Liver (tissue), 9 donors: Measurements from ENCODE around the gene BCAT1. TPM values are rescaled to one million over a fixed set of nuclear protein-coding genes. Genes with fewer than 3 reads are reported as not detected.

ENCODE experiments used
- DNase-seq: peaks from one replicate; pipeline ENCODE4 v3.0.0-alpha.2; 2017; ENCODE audit warnings: low spot score
- H3K27ac ChIP-seq, 2 donors: one replicate each; pipeline ENCODE4 v1.7.0; 2013; ENCODE audit warnings: inconsistent platforms in 2 of 2, low read length in 2 of 2, control low read depth in 1 of 2, low read depth in 1 of 2, mild to moderate bottlenecking in 1 of 2
- H3K27me3 ChIP-seq, 4 donors: one replicate each; pipeline versions ENCODE4 v1.6.1 to v1.7.0; 2013; ENCODE audit warnings: low read length in 3 of 4, inconsistent platforms in 1 of 4, mild to moderate bottlenecking in 1 of 4, moderate library complexity in 1 of 4; ENCODE audit not compliant: control insufficient read depth in 4 of 4, insufficient read depth in 4 of 4
- H3K36me3 ChIP-seq, 4 donors: one replicate each; pipeline versions ENCODE4 v1.6.1 to v1.7.0; 2013; ENCODE audit warnings: low read length in 3 of 4, mild to moderate bottlenecking in 3 of 4, low read depth in 1 of 4, moderate library complexity in 1 of 4; ENCODE audit not compliant: control insufficient read depth in 4 of 4, insufficient read depth in 3 of 4
- H3K4me1 ChIP-seq, 4 donors: one replicate each; pipeline versions ENCODE4 v1.6.1 to v1.7.0; 2013; ENCODE audit warnings: low read length in 3 of 4, mild to moderate bottlenecking in 3 of 4, moderate library complexity in 1 of 4; ENCODE audit not compliant: control insufficient read depth in 4 of 4, insufficient read depth in 4 of 4
- H3K4me3 ChIP-seq, 3 donors: one replicate each; pipeline versions ENCODE4 v1.6.1 to v1.7.0; 2013; ENCODE audit warnings: low read length in 3 of 3, control low read depth in 1 of 3, low read depth in 1 of 3, mild to moderate bottlenecking in 1 of 3
- H3K9ac ChIP-seq, 2 donors: one replicate each; pipeline ENCODE4 v1.7.0; 2013; ENCODE audit warnings: low read length in 2 of 2, mild to moderate bottlenecking in 2 of 2, moderate library complexity in 2 of 2, control low read depth in 1 of 2, low read depth in 1 of 2
- H3K9me3 ChIP-seq, 4 donors: one replicate each; pipeline versions ENCODE4 v1.6.1 to v1.7.0; 2013; ENCODE audit warnings: low read length in 3 of 4; ENCODE audit not compliant: control insufficient read depth in 4 of 4
- EGR1 ChIP-seq, 2 donors: IDR thresholded peaks; 2 replicates each; pipeline ENCODE4 v1.6.1; 2016 to 2018; ENCODE audit warnings: antibody characterized with exemption in 2 of 2, low read depth in 2 of 2
- FOXA1 ChIP-seq: IDR thresholded peaks from 2 replicates; pipeline ENCODE4 v1.6.1; 2016; ENCODE audit warnings: antibody characterized with exemption
- FOXA2 ChIP-seq: IDR thresholded peaks from 2 replicates; pipeline ENCODE4 v1.6.1; 2016; ENCODE audit warnings: antibody characterized with exemption
- GABPA ChIP-seq, 2 donors: IDR thresholded peaks in 1 of 2; conservative IDR thresholded peaks in 1 of 2; 2 replicates each; pipeline ENCODE4 v1.6.1; 2016; ENCODE audit warnings: antibody characterized with exemption in 2 of 2, mild to moderate bottlenecking in 1 of 2, moderate library complexity in 1 of 2
- HNF4A ChIP-seq, 2 donors: conservative IDR thresholded peaks; 2 replicates each; pipeline ENCODE4 v1.6.1; 2016; ENCODE audit warnings: antibody characterized with exemption in 2 of 2, mild to moderate bottlenecking in 2 of 2
- HNF4G ChIP-seq: IDR thresholded peaks from 2 replicates; pipeline ENCODE4 v1.6.1; 2016; ENCODE audit warnings: antibody characterized with exemption
- JUND ChIP-seq, 2 donors: IDR thresholded peaks; 2 replicates each; pipeline ENCODE4 v1.6.1; 2016; ENCODE audit warnings: antibody characterized with exemption in 2 of 2
- NR2F2 ChIP-seq: IDR thresholded peaks from 2 replicates; pipeline ENCODE4 v1.6.1; 2016; ENCODE audit warnings: antibody characterized with exemption
- RAD21 ChIP-seq, 2 donors: IDR thresholded peaks; 2 replicates each; pipeline ENCODE4 v1.6.1; 2016; ENCODE audit warnings: antibody characterized with exemption in 2 of 2, mild to moderate bottlenecking in 2 of 2
- RXRA ChIP-seq, 2 donors: IDR thresholded peaks; 2 replicates each; pipeline ENCODE4 v1.6.1; 2017 to 2018; ENCODE audit warnings: antibody characterized with exemption in 2 of 2, mild to moderate bottlenecking in 1 of 2
- SP1 ChIP-seq: IDR thresholded peaks from 2 replicates; pipeline ENCODE4 v1.6.1; 2018; ENCODE audit warnings: antibody characterized with exemption, mild to moderate bottlenecking
- TAF1 ChIP-seq: conservative IDR thresholded peaks from 2 replicates; pipeline ENCODE4 v1.6.1; 2016; ENCODE audit warnings: antibody characterized with exemption, mild to moderate bottlenecking
- WGBS: extraction: QIAGEN DNeasy Blood & Tissue Kit; methylation state at CpG from one replicate; pipeline ENCODE4 v1.1.7; 2013; 5-methylcytosine and 5-hydroxymethylcytosine counted together
- polyA plus RNA-seq, 2 donors: library from polyadenylated mRNA; stranded (reverse) in 1 of 2; unstranded in 1 of 2; fragments of 200-250 nt in 1 of 2; fragments of >200 nt in 1 of 2; fragmentation: Nextera tagmentation in 1 of 2; extraction: Ambion mirVana in 1 of 2; gene quantifications; one replicate each; pipeline versions ENCODE4 v1.2.1 to v1.2.3, GENCODE V29; 2013 to 2015
- total RNA-seq, 2 donors: library from RNA; depleted of rRNA; stranded (reverse); fragments of >200 nt; gene quantifications; one replicate each; pipeline ENCODE4 v1.2.3, GENCODE V29; 2014
- TF ChIP-seq, protein P1 (sequence below): IDR thresholded peaks from 2 replicates; pipeline ENCODE4 v1.6.1; 2016; ENCODE audit warnings: antibody characterized with exemption
- TF ChIP-seq, protein P2 (sequence below): IDR thresholded peaks from 2 replicates; pipeline ENCODE4 v1.6.1; 2016; ENCODE audit warnings: antibody characterized with exemption
- TF ChIP-seq, protein P3 (sequence below): IDR thresholded peaks from 2 replicates; pipeline ENCODE4 v1.6.1; 2016; ENCODE audit warnings: antibody characterized with exemption, mild to moderate bottlenecking
- TF ChIP-seq, protein P4 (sequence below): IDR thresholded peaks from 2 replicates; pipeline ENCODE4 v1.6.1; 2016; ENCODE audit warnings: antibody characterized with exemption
- TF ChIP-seq, protein P5 (sequence below): fragments of 150-350 bp; IDR thresholded peaks from 2 replicates; pipeline ENCODE4 v1.5.1; 2017; ENCODE audit warnings: improper control_type of control experiment, low read depth, low read length; ENCODE audit not compliant: missing input control
- donor health status: healthy.
- donor health status: healthy.
- donor health status: healthy.
- donor health status: healthy.
- donor health status: healthy.

BCAT1 gene, protein sequence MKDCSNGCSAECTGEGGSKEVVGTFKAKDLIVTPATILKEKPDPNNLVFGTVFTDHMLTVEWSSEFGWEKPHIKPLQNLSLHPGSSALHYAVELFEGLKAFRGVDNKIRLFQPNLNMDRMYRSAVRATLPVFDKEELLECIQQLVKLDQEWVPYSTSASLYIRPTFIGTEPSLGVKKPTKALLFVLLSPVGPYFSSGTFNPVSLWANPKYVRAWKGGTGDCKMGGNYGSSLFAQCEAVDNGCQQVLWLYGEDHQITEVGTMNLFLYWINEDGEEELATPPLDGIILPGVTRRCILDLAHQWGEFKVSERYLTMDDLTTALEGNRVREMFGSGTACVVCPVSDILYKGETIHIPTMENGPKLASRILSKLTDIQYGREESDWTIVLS
- total RNA-seq (10 to 100 TPM in 1 of 2 donors, 1 to 10 TPM in 1; 1.3 to 10.0 TPM), polyA plus RNA-seq (under 1 TPM; 0.14 to 0.37 TPM)

DNA sequence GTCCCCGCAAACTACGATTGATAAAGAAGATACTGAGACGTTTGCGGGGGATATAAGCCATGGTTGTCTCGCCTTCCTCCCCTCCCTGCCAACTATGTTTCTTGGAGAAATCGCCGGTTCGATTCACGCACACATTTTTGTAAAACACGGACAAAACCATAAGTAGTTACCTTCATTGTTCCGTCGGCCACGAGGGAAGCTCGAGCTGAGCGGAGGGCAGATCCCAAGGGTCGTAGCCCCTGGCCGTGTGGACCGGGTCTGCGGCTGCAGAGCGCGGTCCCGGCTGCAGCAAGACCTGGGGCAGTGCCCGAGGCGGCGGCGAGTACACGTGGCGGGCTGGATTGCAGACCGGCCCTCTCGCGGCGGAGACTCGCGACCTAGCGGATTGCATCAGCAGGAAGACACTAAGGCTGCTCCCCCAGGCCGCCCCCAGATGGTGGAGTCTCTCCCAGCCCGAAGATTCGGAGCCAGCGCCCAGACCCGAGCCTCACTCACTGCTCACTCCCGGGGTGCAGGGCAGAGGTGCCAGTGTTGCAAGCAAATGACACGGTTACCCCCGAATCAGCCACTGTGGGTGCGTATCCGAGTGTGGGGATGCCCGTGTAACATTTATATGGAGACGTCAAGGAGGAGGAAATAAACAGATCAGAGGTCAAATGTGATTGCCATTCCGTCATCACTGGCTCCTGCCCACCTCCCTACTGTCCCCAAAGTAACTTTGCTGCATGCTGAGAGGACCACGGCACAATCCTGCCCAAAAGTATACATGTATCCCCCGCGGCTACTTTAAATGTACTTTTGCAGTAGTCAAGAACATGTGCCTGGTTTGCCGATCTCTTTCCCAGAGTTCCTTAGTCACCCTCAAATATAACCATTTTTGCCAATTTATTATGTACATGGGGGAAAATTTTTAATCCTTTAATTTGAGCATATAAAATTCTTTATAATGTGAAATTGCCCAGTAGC lies at the start of gene BCAT1:
Gene BCAT1, minus strand, starts transcription at position 345 of the 966 bp plus-strand sequence. Its CDS starts 169 bp downstream, at position 176.
- H3K4me1 ChIP-seq = peaks cover 0 to 12% (median 7%) of the 10 kb centered on the region in 4 donors
- WGBS = 6% methylated on average over 52 of the region's 52 CpGs
- H3K27ac ChIP-seq = no peak within 1 kb of the TSS
- peak; percentile 74 for DNase-seq
- H3K27me3 ChIP-seq = peaks cover 0 to 9% (median 2%) of the 10 kb centered on the region in 4 donors
- peak within 1 kb of the TSS in 1 of 2 donors; percentile 10 for H3K9ac ChIP-seq
- peak within 1 kb of the TSS; percentile 46 to 71 (median 59) for H3K4me3 ChIP-seq
- H3K36me3 ChIP-seq = no peaks in the 10 kb centered on the region
- no peaks in the 10 kb centered on the region for H3K9me3 ChIP-seq
- TF ChIP-seq, protein P1, sequence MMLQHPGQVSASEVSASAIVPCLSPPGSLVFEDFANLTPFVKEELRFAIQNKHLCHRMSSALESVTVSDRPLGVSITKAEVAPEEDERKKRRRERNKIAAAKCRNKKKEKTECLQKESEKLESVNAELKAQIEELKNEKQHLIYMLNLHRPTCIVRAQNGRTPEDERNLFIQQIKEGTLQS = no peak
- TF ChIP-seq EGR1 (IDR thresholded peaks at IDR 0.05; ENCODE audit: low read depth in 2 of 2) = no peak
- no peak for TF ChIP-seq NR2F2
- TF ChIP-seq, protein P2, sequence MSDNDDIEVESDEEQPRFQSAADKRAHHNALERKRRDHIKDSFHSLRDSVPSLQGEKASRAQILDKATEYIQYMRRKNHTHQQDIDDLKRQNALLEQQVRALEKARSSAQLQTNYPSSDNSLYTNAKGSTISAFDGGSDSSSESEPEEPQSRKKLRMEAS = no peak
- no peak for TF ChIP-seq RXRA (IDR thresholded peaks at IDR 0.05)
- TF ChIP-seq RAD21 (IDR thresholded peaks at IDR 0.05) = no peak
- TF ChIP-seq, protein P3, sequence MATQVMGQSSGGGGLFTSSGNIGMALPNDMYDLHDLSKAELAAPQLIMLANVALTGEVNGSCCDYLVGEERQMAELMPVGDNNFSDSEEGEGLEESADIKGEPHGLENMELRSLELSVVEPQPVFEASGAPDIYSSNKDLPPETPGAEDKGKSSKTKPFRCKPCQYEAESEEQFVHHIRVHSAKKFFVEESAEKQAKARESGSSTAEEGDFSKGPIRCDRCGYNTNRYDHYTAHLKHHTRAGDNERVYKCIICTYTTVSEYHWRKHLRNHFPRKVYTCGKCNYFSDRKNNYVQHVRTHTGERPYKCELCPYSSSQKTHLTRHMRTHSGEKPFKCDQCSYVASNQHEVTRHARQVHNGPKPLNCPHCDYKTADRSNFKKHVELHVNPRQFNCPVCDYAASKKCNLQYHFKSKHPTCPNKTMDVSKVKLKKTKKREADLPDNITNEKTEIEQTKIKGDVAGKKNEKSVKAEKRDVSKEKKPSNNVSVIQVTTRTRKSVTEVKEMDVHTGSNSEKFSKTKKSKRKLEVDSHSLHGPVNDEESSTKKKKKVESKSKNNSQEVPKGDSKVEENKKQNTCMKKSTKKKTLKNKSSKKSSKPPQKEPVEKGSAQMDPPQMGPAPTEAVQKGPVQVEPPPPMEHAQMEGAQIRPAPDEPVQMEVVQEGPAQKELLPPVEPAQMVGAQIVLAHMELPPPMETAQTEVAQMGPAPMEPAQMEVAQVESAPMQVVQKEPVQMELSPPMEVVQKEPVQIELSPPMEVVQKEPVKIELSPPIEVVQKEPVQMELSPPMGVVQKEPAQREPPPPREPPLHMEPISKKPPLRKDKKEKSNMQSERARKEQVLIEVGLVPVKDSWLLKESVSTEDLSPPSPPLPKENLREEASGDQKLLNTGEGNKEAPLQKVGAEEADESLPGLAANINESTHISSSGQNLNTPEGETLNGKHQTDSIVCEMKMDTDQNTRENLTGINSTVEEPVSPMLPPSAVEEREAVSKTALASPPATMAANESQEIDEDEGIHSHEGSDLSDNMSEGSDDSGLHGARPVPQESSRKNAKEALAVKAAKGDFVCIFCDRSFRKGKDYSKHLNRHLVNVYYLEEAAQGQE = no peak
- TF ChIP-seq, protein P4, sequence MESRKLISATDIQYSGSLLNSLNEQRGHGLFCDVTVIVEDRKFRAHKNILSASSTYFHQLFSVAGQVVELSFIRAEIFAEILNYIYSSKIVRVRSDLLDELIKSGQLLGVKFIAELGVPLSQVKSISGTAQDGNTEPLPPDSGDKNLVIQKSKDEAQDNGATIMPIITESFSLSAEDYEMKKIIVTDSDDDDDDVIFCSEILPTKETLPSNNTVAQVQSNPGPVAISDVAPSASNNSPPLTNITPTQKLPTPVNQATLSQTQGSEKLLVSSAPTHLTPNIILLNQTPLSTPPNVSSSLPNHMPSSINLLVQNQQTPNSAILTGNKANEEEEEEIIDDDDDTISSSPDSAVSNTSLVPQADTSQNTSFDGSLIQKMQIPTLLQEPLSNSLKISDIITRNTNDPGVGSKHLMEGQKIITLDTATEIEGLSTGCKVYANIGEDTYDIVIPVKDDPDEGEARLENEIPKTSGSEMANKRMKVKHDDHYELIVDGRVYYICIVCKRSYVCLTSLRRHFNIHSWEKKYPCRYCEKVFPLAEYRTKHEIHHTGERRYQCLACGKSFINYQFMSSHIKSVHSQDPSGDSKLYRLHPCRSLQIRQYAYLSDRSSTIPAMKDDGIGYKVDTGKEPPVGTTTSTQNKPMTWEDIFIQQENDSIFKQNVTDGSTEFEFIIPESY = no peak
- no peak for TF ChIP-seq SP1
- no peak for TF ChIP-seq HNF4A (conservative IDR thresholded peaks at IDR 0.05)
- TF ChIP-seq FOXA1 = no peak
- TF ChIP-seq TAF1 = no peak

DNA sequence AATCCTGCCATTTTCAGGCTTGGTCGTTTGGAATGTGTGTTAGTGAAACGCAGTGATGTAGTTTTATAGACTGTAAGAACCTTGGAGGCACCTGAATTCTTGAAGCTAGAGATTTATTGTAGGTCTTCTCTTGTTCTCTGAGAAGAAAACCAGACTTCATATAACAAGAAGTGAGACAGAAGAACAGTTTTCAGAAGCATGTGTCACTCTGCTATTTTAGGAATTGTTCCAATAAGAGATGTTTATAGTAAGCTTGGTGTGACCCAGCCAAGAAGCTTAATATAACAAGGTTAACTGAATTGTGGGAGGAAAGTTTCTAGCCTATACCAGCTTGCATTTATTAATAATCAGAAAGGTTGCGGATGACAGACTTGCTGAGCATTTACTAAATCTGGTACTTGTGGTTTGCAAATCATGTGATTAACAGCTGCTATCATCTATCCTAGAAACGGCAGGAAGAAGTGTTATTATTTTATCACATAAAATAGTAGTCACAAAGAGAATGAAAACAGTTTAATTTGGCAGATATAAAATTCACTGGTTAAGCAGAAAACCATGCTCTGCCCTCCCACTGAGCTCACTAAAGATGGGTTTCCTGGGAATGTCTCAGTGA lies 49.2 kb upstream of the BCAT1 start:
- 53% methylated on average over 4 of the region's 4 CpGs for WGBS
- Histone ChIP-seq H3K9ac (no peak overlapping the region), H3K27me3 (no peaks in the 10 kb centered on the region), H3K4me3 (no peak overlapping the region), H3K4me1 (no peaks in the 10 kb centered on the region), H3K9me3 (no peaks in the 10 kb centered on the region), H3K36me3 (no peaks in the 10 kb centered on the region), H3K27ac (no peak overlapping the region)
- no peak for DNase-seq
- TF ChIP-seq SP1 (no peak), GABPA (IDR thresholded peaks at IDR 0.05 in 1 of 2, conservative IDR thresholded peaks at IDR 0.05 in 1 of 2) (no peak), FOXA1 (no peak), RAD21 (IDR thresholded peaks at IDR 0.05) (no peak), JUND (IDR thresholded peaks at IDR 0.05) (no peak), FOXA2 (no peak), HNF4G (no peak), TAF1 (no peak), EGR1 (IDR thresholded peaks at IDR 0.05; ENCODE audit: low read depth in 2 of 2) (no peak)
- TF ChIP-seq, protein P2 = no peak
- TF ChIP-seq, protein P5, sequence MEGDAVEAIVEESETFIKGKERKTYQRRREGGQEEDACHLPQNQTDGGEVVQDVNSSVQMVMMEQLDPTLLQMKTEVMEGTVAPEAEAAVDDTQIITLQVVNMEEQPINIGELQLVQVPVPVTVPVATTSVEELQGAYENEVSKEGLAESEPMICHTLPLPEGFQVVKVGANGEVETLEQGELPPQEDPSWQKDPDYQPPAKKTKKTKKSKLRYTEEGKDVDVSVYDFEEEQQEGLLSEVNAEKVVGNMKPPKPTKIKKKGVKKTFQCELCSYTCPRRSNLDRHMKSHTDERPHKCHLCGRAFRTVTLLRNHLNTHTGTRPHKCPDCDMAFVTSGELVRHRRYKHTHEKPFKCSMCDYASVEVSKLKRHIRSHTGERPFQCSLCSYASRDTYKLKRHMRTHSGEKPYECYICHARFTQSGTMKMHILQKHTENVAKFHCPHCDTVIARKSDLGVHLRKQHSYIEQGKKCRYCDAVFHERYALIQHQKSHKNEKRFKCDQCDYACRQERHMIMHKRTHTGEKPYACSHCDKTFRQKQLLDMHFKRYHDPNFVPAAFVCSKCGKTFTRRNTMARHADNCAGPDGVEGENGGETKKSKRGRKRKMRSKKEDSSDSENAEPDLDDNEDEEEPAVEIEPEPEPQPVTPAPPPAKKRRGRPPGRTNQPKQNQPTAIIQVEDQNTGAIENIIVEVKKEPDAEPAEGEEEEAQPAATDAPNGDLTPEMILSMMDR = no peak
- TF ChIP-seq, protein P4 = no peak
